Esophagus muscularis mucosa (tissue), 4 donors: ENCODE results near the gene PEPD. TPM values are rescaled to one million over a fixed set of nuclear protein-coding genes. Genes with fewer than 3 reads are reported as not detected.

Experiments used
- DNase-seq: peaks from one replicate; pipeline ENCODE4 v3.0.0-alpha.2; 2017; ENCODE audit errors: extremely low spot score
- H3K27ac ChIP-seq, 4 donors: fragments of 200-600 bp; sonication (generic); replicated peaks in 1 of 4; 1 replicate in 3 of 4; 2 replicates in 1 of 4; pipeline ENCODE4 v1.5.1; 2016 to 2019; ENCODE audit warnings: mild to moderate bottlenecking in 1 of 4
- H3K27me3 ChIP-seq, 4 donors: fragments of 200-600 bp; sonication (generic); one replicate each; pipeline versions ENCODE4 v1.5.1 to v1.6.0; 2016 to 2019
- H3K36me3 ChIP-seq, 4 donors: fragments of 200-600 bp; sonication (generic); one replicate each; pipeline ENCODE4 v1.5.1; 2016 to 2019
- H3K4me1 ChIP-seq, 4 donors: fragments of 200-600 bp; sonication (generic); one replicate each; pipeline ENCODE4 v1.5.1; 2016 to 2019
- H3K4me3 ChIP-seq, 4 donors: fragments of 200-600 bp; sonication (generic); 1 replicate in 2 of 4; 2 replicates in 2 of 4; pipeline ENCODE4 v1.5.1; 2016 to 2019; ENCODE audit warnings: mild to moderate bottlenecking in 4 of 4, moderate library complexity in 1 of 4
- H3K9me3 ChIP-seq, 4 donors: fragments of 200-600 bp; sonication (generic); 1 replicate in 3 of 4; 2 replicates in 1 of 4; pipeline ENCODE4 v1.5.1; 2016 to 2019
- CTCF ChIP-seq, 3 experiments: fragments of 200-600 bp in 2 of 3; fragments of 450-650 bp in 1 of 3; sonication (generic) in 2 of 3; IDR thresholded peaks; one replicate each; pipeline ENCODE4 v1.5.1; 2017 to 2019; ENCODE audit warnings: antibody characterized with exemption in 3 of 3, mild to moderate bottlenecking in 2 of 3, moderate library complexity in 1 of 3
- EP300 ChIP-seq: sonication (generic); formaldehyde crosslinking; IDR thresholded peaks from one replicate; pipeline ENCODE4 v1.6.1; 2017; ENCODE audit warnings: antibody characterized with exemption
- POLR2A ChIP-seq: fragments of 450-650 bp; IDR thresholded peaks from one replicate; pipeline ENCODE4 v1.6.1; 2017; ENCODE audit warnings: antibody characterized with exemption, moderate library complexity, mild to moderate bottlenecking, low read depth
- POLR2AphosphoS5 ChIP-seq, 2 donors: sonication (generic); formaldehyde crosslinking; IDR thresholded peaks; one replicate each; pipeline ENCODE4 v1.6.1; 2017; ENCODE audit warnings: antibody characterized with exemption in 2 of 2
- WGBS: methylation state at CpG from one replicate; pipeline ENCODE4 v1.1.5; 2018; 5-methylcytosine and 5-hydroxymethylcytosine counted together
- intact Hi-C: fragments of 100-400 bp; cut with DNase I; formaldehyde crosslinking; loops from one replicate; pipeline ENCODE4 v1.15.1; 2023
- total RNA-seq, 4 donors: library from RNA; depleted of rRNA; stranded (reverse); fragments of >200 nt; gene quantifications; one replicate each; pipeline versions ENCODE4 v1.1.0 to v1.2.1, GENCODE V29; 2016

Gene PEPD
- total RNA-seq, 4 donors from 2014 or later, result 59.8 to 90.9 (median 73.0) TPM

- Histone ChIP-seq H3K27me3 (no peaks in the 10 kb centered on the region), H3K4me1 (no peaks in the 10 kb centered on the region), H3K9me3 (peaks cover 0 to 16% (median 8%) of the 10 kb centered on the region in 4 donors), H3K27ac (no peak overlapping the region), H3K4me3 (no peak overlapping the region), H3K36me3 (peaks cover 10 to 66% (median 40%) of the 10 kb centered on the region in 4 donors)
- intact Hi-C loops, result no loop called here
- no peak for DNase-seq
- TF ChIP-seq POLR2AphosphoS5 (IDR thresholded peaks at IDR 0.05) (no peak), CTCF (IDR thresholded peaks at IDR 0.05) (no peak), POLR2A (no peak), EP300 (no peak)
- WGBS, result 72% methylated on average over 16 of the region's 23 CpGs
Observed at GRCh38 chr19:33486936-33487811, 34.4 kb downstream of the PEPD start.

GRCh38 chr19:33486407-33486806 lies 35.2 kb downstream of the PEPD start:
- no peaks in the 10 kb centered on the region for H3K4me1 ChIP-seq
- peaks cover 0 to 16% (median 8%) of the 10 kb centered on the region in 4 donors for H3K9me3 ChIP-seq
- no peak overlapping the region for H3K4me3 ChIP-seq
- H3K27me3 ChIP-seq, result no peaks in the 10 kb centered on the region
- 95% methylated on average over 8 of the region's 8 CpGs for WGBS
- DNase-seq, result no peak
- peaks cover 10 to 66% (median 40%) of the 10 kb centered on the region in 4 donors for H3K36me3 ChIP-seq
- H3K27ac ChIP-seq, result no peak overlapping the region
- intact Hi-C loops, result no loop called here
- TF ChIP-seq POLR2A (no peak), EP300 (no peak), CTCF (IDR thresholded peaks at IDR 0.05) (no peak), POLR2AphosphoS5 (IDR thresholded peaks at IDR 0.05) (no peak)

- 94% methylated on average over 8 of the region's 8 CpGs for WGBS
- Histone ChIP-seq H3K4me3 (no peak overlapping the region), H3K27ac (no peak overlapping the region), H3K27me3 (no peaks in the 10 kb centered on the region), H3K9me3 (peaks cover 0 to 16% (median 10%) of the 10 kb centered on the region in 4 donors), H3K36me3 (peaks cover 10 to 70% (median 39%) of the 10 kb centered on the region in 4 donors), H3K4me1 (no peaks in the 10 kb centered on the region)
- no peak for TF ChIP-seq CTCF (IDR thresholded peaks at IDR 0.05)
- no peak for TF ChIP-seq POLR2A
- no peak for TF ChIP-seq EP300
- no peak for TF ChIP-seq POLR2AphosphoS5 (IDR thresholded peaks at IDR 0.05)
- no peak for DNase-seq
- intact Hi-C loops, result no loop called here
Observed at GRCh38 chr19:33484226-33484774, 37.3 kb downstream of the PEPD start.

- peaks cover 0 to 59% (median 32%) of the 10 kb centered on the region in 4 donors for H3K36me3 ChIP-seq
- H3K27me3 ChIP-seq, result no peaks in the 10 kb centered on the region
- H3K27ac ChIP-seq, result no peak overlapping the region
- peaks cover 0 to 16% (median 10%) of the 10 kb centered on the region in 4 donors for H3K9me3 ChIP-seq
- no peak for DNase-seq
- H3K4me3 ChIP-seq, result no peak overlapping the region
- H3K4me1 ChIP-seq, result no peaks in the 10 kb centered on the region
- intact Hi-C loops, result no loop called here
- TF ChIP-seq POLR2AphosphoS5 (IDR thresholded peaks at IDR 0.05) (no peak), CTCF (IDR thresholded peaks at IDR 0.05) (no peak), POLR2A (no peak), EP300 (no peak)
- 54% methylated on average over 3 of the region's 3 CpGs for WGBS
Observed at GRCh38 chr19:33482476-33482875, 39.1 kb downstream of the PEPD start.
